Endothelial cell of hepatic sinusoid (primary cell): ENCODE measurements around the gene KDM2A.

Experiments
- in situ Hi-C: cut with HindIII; loops from 2 replicates; pipeline ENCODE4 v1.10.0; 2017; ENCODE audit warnings: low sequenced_read_pairs

KDM2A gene

GRCh38 chr11:67282155-67282875 lies 163.3 kb downstream of the KDM2A start:
- in situ Hi-C loops, result no loop called here

- in situ Hi-C loops, result no loop called here
These were observed 163.9 kb downstream of the KDM2A start for GRCh38 chr11:67282876-67283371.

GRCh38 chr11:67283481-67283963 lies 164.5 kb downstream of the KDM2A start:
- in situ Hi-C loops, result no loop called here

GRCh38 chr11:67284811-67285540 lies 165.9 kb downstream of the KDM2A start:
- in situ Hi-C loops, result no loop called here

- in situ Hi-C loops, result no loop called here
These were observed 166.8 kb downstream of the KDM2A start for GRCh38 chr11:67285541-67286498.

- in situ Hi-C loops, result no loop called here
These were observed 167.7 kb downstream of the KDM2A start for GRCh38 chr11:67286621-67287333.

GRCh38 chr11:67287355-67288197 lies 168.5 kb downstream of the KDM2A start:
- in situ Hi-C loops, result no loop called here

GRCh38 chr11:67288198-67288451 lies 169.1 kb downstream of the KDM2A start:
- in situ Hi-C loops, result no loop called here

- in situ Hi-C loops, result no loop called here
These were observed 169.6 kb downstream of the KDM2A start for GRCh38 chr11:67288452-67289225.

- in situ Hi-C loops, result no loop called here
These were observed 170.2 kb downstream of the KDM2A start, which contains the start of gene ANKRD13D for GRCh38 chr11:67289226-67289650. Gene ANKRD13D, plus strand, starts transcription at chr11:67289303. Its CDS starts 158 bp downstream, at chr11:67289461.

GRCh38 chr11:67289651-67290479 lies 170.8 kb downstream of the KDM2A start:
- in situ Hi-C loops, result no loop called here

GRCh38 chr11:67290801-67291200 lies 171.7 kb downstream of the KDM2A start:
- in situ Hi-C loops, result no loop called here

- in situ Hi-C loops, result no loop called here
These were observed 172.7 kb downstream of the KDM2A start for GRCh38 chr11:67291481-67292381.

- in situ Hi-C loops, result no loop called here
These were observed 173.6 kb downstream of the KDM2A start for GRCh38 chr11:67292671-67293070.

GRCh38 chr11:67293090-67293489 lies 174.0 kb downstream of the KDM2A start:
- in situ Hi-C loops, result no loop called here

- in situ Hi-C loops, result no loop called here
These were observed 176.8 kb downstream of the KDM2A start for GRCh38 chr11:67295846-67296245.

- in situ Hi-C loops, result no loop called here
These were observed 179.7 kb downstream of the KDM2A start for GRCh38 chr11:67298786-67299185.
